HCT116 (cell line): ENCODE results near the gene HIP1. TPM values are rescaled to one million over a fixed set of nuclear protein-coding genes. Genes with fewer than 3 reads are reported as not detected.

ENCODE experiments used
- ATAC-seq: fragments of 200-7000 bp; cut with Tn5 transposase; 2 replicates; pipeline ENCODE4 v1.9.1; 2020; ENCODE audit warnings: mild to moderate bottlenecking, moderate library complexity
- BruUV-seq: library from RNA; stranded (reverse); fragments of 400-500 nt; replicated peaks from 2 replicates; lab custom pipeline; 2021; lab: Mats Ljungman, UMichigan
- CTCF ChIA-PET: fragments of 300-600 bp; sonication (Branson Sonifier 250); formaldehyde crosslinking; loops from one replicate; lab custom pipeline; 2021; ENCODE audit warnings: antibody characterized with exemption; lab: Charles Lee
- POLR2A ChIA-PET: fragments of 300-600, 350-600 bp; sonication (Branson Sonifier 250); formaldehyde crosslinking; loops from one replicate; lab custom pipeline; 2021; ENCODE audit warnings: antibody characterized with exemption; lab: Charles Lee
- RAD21 ChIA-PET, 2 experiments: fragments of 300-600 bp; sonication (Branson Sonifier 250); formaldehyde crosslinking; loops; one replicate each; lab custom pipeline; 2023; ENCODE audit warnings: low total read pairs in 2 of 2; ENCODE audit not compliant: uncharacterized antibody in 2 of 2, unreplicated experiment in 2 of 2, low non-redundant PET in 1 of 2; lab: Charles Lee
- DNase-seq: peaks from one replicate; pipeline ENCODE4 v3.0.0-alpha.2; 2010; ENCODE audit warnings: low read depth, low spot score
- H2AFZ ChIP-seq: fragments of 200-600 bp; shearing (Covaris generic), sonication (generic); 2 replicates; pipeline ENCODE4 v1.6.1; 2017; ENCODE audit warnings: low read depth, mixed run types, mixed read lengths, antibody characterized with exemption, low read length; ENCODE audit not compliant: poor library complexity, severe bottlenecking
- H3K27ac ChIP-seq: 2 replicates; pipeline ENCODE4 v1.5.1; 2012; ENCODE audit warnings: low read depth, low read length
- H3K27me3 ChIP-seq: fragments of 200-600 bp; sonication (generic); 2 replicates; pipeline ENCODE4 v1.6.1; 2016; ENCODE audit warnings: mixed run types, low read length, mixed read lengths; ENCODE audit not compliant: insufficient read depth
- H3K36me3 ChIP-seq, 2 experiments: fragments of 200-500 bp in 1 of 2; fragments of 200-600 bp in 1 of 2; sonication (Bioruptor generic) in 1 of 2; sonication (generic) in 1 of 2; 2 replicates each; pipeline versions ENCODE4 v1.5.1 to v1.6.1; 2014 to 2016; ENCODE audit warnings: low read length in 2 of 2, inconsistent platforms in 1 of 2, mixed read lengths in 1 of 2, mixed run types in 1 of 2; ENCODE audit not compliant: insufficient read depth in 2 of 2, control insufficient read depth in 1 of 2
- H3K4me1 ChIP-seq, 2 experiments: fragments of 200-600 bp in 1 of 2; sonication (generic) in 1 of 2; 2 replicates each; pipeline versions ENCODE4 v1.5.1 to v1.6.1; 2012 to 2017; ENCODE audit warnings: low read length in 2 of 2, inconsistent platforms in 1 of 2, mild to moderate bottlenecking in 1 of 2, mixed read lengths in 1 of 2, mixed run types in 1 of 2, moderate library complexity in 1 of 2; ENCODE audit not compliant: insufficient read depth in 2 of 2, control insufficient read depth in 1 of 2
- H3K4me2 ChIP-seq: fragments of 200-600 bp; sonication (generic); 2 replicates; pipeline ENCODE4 v1.6.1; 2017; ENCODE audit warnings: mixed run types, low read length, mixed read lengths
- H3K4me3 ChIP-seq, 2 experiments: fragments of 200-600 bp in 1 of 2; sonication (generic) in 1 of 2; replicated peaks in 1 of 2; 2 replicates each; pipeline ENCODE4 v1.5.1; 2011 to 2016; ENCODE audit warnings: low read length in 2 of 2, control low read depth in 1 of 2, low read depth in 1 of 2, mild to moderate bottlenecking in 1 of 2, mixed read lengths in 1 of 2, mixed run types in 1 of 2
- H3K79me2 ChIP-seq: fragments of 200-600 bp; sonication (generic); 2 replicates; pipeline ENCODE4 v1.6.1; 2017; ENCODE audit warnings: mild to moderate bottlenecking, mixed run types, low read length, moderate library complexity, mixed read lengths; ENCODE audit not compliant: insufficient read depth
- H3K9ac ChIP-seq: fragments of 200-600 bp; sonication (generic); 2 replicates; pipeline ENCODE4 v1.6.1; 2016; ENCODE audit warnings: low read length, mixed read lengths
- H3K9me2 ChIP-seq: fragments of 200-600 bp; sonication (generic), shearing (Covaris generic); 2 replicates; pipeline ENCODE4 v1.6.1; 2017; ENCODE audit warnings: mixed run types, mild to moderate bottlenecking, moderate library complexity; ENCODE audit not compliant: insufficient read depth
- H3K9me3 ChIP-seq, 2 experiments: fragments of 200-500 bp in 1 of 2; fragments of 200-600 bp in 1 of 2; sonication (Bioruptor generic) in 1 of 2; sonication (generic) in 1 of 2; 2 replicates each; pipeline ENCODE4 v1.6.1; 2014 to 2017; ENCODE audit warnings: low read length in 2 of 2, mixed read lengths in 2 of 2, inconsistent platforms in 1 of 2, low read depth in 1 of 2, mild to moderate bottlenecking in 1 of 2, mixed run types in 1 of 2, moderate library complexity in 1 of 2; ENCODE audit not compliant: control insufficient read depth in 1 of 2, insufficient read depth in 1 of 2
- H4K20me1 ChIP-seq: fragments of 200-600 bp; sonication (generic), shearing (Covaris generic); 2 replicates; pipeline ENCODE4 v1.6.1; 2017; ENCODE audit warnings: mixed run types, mild to moderate bottlenecking, moderate library complexity; ENCODE audit not compliant: insufficient read depth
- EGR1 ChIP-seq: IDR thresholded peaks from 2 replicates; pipeline ENCODE4 v1.6.1; 2012; ENCODE audit warnings: low read depth
- ELF1 ChIP-seq: IDR thresholded peaks from 2 replicates; pipeline ENCODE4 v1.6.1; 2012; ENCODE audit warnings: low read depth, borderline replicate concordance
- JUND ChIP-seq: IDR thresholded peaks from 2 replicates; pipeline ENCODE4 v1.6.1; 2012
- POLR2A ChIP-seq: IDR thresholded peaks from 2 replicates; pipeline ENCODE4 v1.7.0; 2011; ENCODE audit warnings: borderline replicate concordance; ENCODE audit not compliant: insufficient read depth, insufficient read length; ENCODE audit errors: extremely low read depth
- REST ChIP-seq: IDR thresholded peaks from 2 replicates; pipeline ENCODE4 v1.6.1; 2012; ENCODE audit warnings: low read depth
- SIN3A ChIP-seq: IDR thresholded peaks from 2 replicates; pipeline ENCODE4 v1.6.1; 2012; ENCODE audit warnings: low read depth
- SRF ChIP-seq: IDR thresholded peaks from 2 replicates; pipeline ENCODE4 v1.6.1; 2012; ENCODE audit warnings: low read depth
- ZBTB33 ChIP-seq: IDR thresholded peaks from 2 replicates; pipeline ENCODE4 v1.6.1; 2011; ENCODE audit warnings: mild to moderate bottlenecking, low read length, moderate library complexity; ENCODE audit not compliant: insufficient replicate concordance; ENCODE audit errors: extremely low read depth
- intact Hi-C: fragments of 100-400 bp; cut with micrococcal nuclease; formaldehyde crosslinking; loops from 2 replicates; pipeline ENCODE4 v1.10.0; 2022
- total RNA-seq: library from RNA; stranded (reverse); gene quantifications from one replicate; pipeline ENCODE4 v1.2.1, GENCODE V29; 2021; ENCODE audit not compliant: unreplicated experiment

HIP1 gene
- total RNA-seq, 1 experiment from 2014 or later, result 22.1 TPM

GRCh38 chr7:75572396-75572795 is 166.3 kb downstream of the HIP1 start:
- no TSS peak for BruUV-seq
- ATAC-seq (no peak), DNase-seq (no peak)
- no peak overlapping the region for H3K27ac ChIP-seq
- no peaks in the 10 kb centered on the region for H3K9me3 ChIP-seq
- no peaks in the 10 kb centered on the region for H3K4me1 ChIP-seq
- no peak overlapping the region for H3K9ac ChIP-seq
- H4K20me1 ChIP-seq, result no peaks in the 10 kb centered on the region
- TF ChIP-seq REST (no peak), ELF1 (no peak), POLR2A (no peak), EGR1 (no peak), ZBTB33 (no peak), SIN3A (no peak), JUND (no peak), SRF (no peak)
- ChIA-PET POLR2A (no interaction called here), RAD21 (no interaction called here), CTCF (no interaction called here)
- H3K4me2 ChIP-seq, result no peak overlapping the region
- H3K36me3 ChIP-seq, result no peaks in the 10 kb centered on the region
- no peaks in the 10 kb centered on the region for H3K9me2 ChIP-seq
- no peaks in the 10 kb centered on the region for H3K27me3 ChIP-seq
- no peaks in the 10 kb centered on the region for H3K79me2 ChIP-seq
- H2AFZ ChIP-seq, result no peak overlapping the region
- H3K4me3 ChIP-seq, result no peak overlapping the region
- intact Hi-C loops, result no loop called here
